ENCODE data around the gene LPP. TPM values are rescaled to one million over a fixed set of nuclear protein-coding genes. Genes with fewer than 3 reads are reported as not detected.

Gene LPP
- total and polyA plus RNA-seq, 2 of the 4 experiments (the other 2 are of a cell fraction) = 16.0 to 130 TPM

- in situ Hi-C loops (cut with MboI; ENCODE audit: low sequenced_read_pairs) (no loop called here), dilution Hi-C loops (cut with HindIII; ENCODE audit: low sequenced_read_pairs, unreplicated experiment) (no loop called here), intact Hi-C loops (cut with micrococcal nuclease) (no loop called here)
- Histone ChIP-seq H4K91ac (ENCODE audit: insufficient read depth, low read depth, low read length) (no peak overlapping the region), H3K14ac (replicated peaks; ENCODE audit: low read depth, low read length) (no peak overlapping the region), H3K79me1 (ENCODE audit: low read depth in 1 of 2, low read length in 2 of 2) (peaks cover 35 to 80% of the 10 kb centered on the region in 2 experiments), H3K23ac (ENCODE audit: low read depth, low read length) (no peak overlapping the region), H2BK20ac (ENCODE audit: low read depth, low read length) (no peak overlapping the region), H3K4ac (ENCODE audit: low read depth, low read length) (no peak overlapping the region), H3K9me1 (ENCODE audit: insufficient read depth, low read length) (peaks cover 13% of the 10 kb centered on the region), H2AK5ac (ENCODE audit: low read depth, low read length) (no peak overlapping the region), H3K4me3 (ENCODE audit: insufficient read depth, low read depth, low read length) (no peak overlapping the region), H3K18ac (ENCODE audit: low read depth, low read length) (no peak overlapping the region), H3K4me1 (ENCODE audit: control insufficient read depth, insufficient read depth, low read length) (peaks cover 9% of the 10 kb centered on the region), H3K27ac (ENCODE audit: insufficient read depth, low read length) (no peak overlapping the region), H3K56ac (ENCODE audit: extremely low read depth, insufficient read depth, low read length) (no peak overlapping the region), H3K27me3 (ENCODE audit: control insufficient read depth, insufficient read depth, low read length) (no peaks in the 10 kb centered on the region), H3K36me3 (ENCODE audit: control insufficient read depth, insufficient read depth, low read length) (peaks cover 2% of the 10 kb centered on the region; the same call in 1 of the 2 replicates), H4K8ac (ENCODE audit: low read depth in 2 of 2, low read length in 2 of 2) (no peak overlapping the region), H2BK5ac (ENCODE audit: low read depth, low read length, poor library complexity, severe bottlenecking) (no peak overlapping the region), H2BK15ac (ENCODE audit: low read depth, low read length) (no peak overlapping the region), H4K5ac (ENCODE audit: low read depth, low read length) (no peak overlapping the region), H3K9me3 (ENCODE audit: control insufficient read depth, insufficient read depth, low read length) (no peaks in the 10 kb centered on the region), H3K4me2 (ENCODE audit: low read depth, low read length) (no peak overlapping the region), H2AFZ (replicated peaks; ENCODE audit: low read length, poor library complexity) (no peak overlapping the region), H4K20me1 (ENCODE audit: insufficient read depth, low read length) (peaks cover 39% of the 10 kb centered on the region), H2AK9ac (replicated peaks; ENCODE audit: low read depth, low read length, poor library complexity) (no peak overlapping the region), H3K9ac (ENCODE audit: low read depth, low read length) (no peak overlapping the region), H2BK120ac (ENCODE audit: low read depth, low read length) (no peak overlapping the region)
- DNase-seq (no peak), ATAC-seq (ENCODE audit: low read depth) (no peak)
- ChIA-PET CTCF (no interaction called here), POLR2A (ENCODE audit: unreplicated experiment) (no interaction called here)
- TF ChIP-seq MAFK (IDR thresholded peaks at IDR 0.05; ENCODE audit: low read depth, low read length) (no peak), CHD1 (IDR thresholded peaks at IDR 0.05; ENCODE audit: low read depth, low read length) (no peak), CTCF (conservative IDR thresholded peaks at IDR 0.05; ENCODE audit: low read depth, low read length) (no peak), RFX5 (IDR thresholded peaks at IDR 0.05; ENCODE audit: low read depth, low read length) (no peak), FOS (IDR thresholded peaks at IDR 0.05; ENCODE audit: low read depth, low read length) (no peak), CEBPB (IDR thresholded peaks at IDR 0.05; ENCODE audit: low read depth, low read length) (no peak), BHLHE40 (IDR thresholded peaks at IDR 0.05; ENCODE audit: low read depth, low read length) (no peak), RCOR1 (IDR thresholded peaks at IDR 0.05; ENCODE audit: insufficient replicate concordance, low read length) (no peak), USF2 (IDR thresholded peaks at IDR 0.05; ENCODE audit: low read depth, low read length) (no peak), MXI1 (IDR thresholded peaks at IDR 0.05; ENCODE audit: borderline replicate concordance, low read depth, low read length) (no peak), SMC3 (IDR thresholded peaks at IDR 0.05; ENCODE audit: low read depth, low read length) (no peak), ELK1 (IDR thresholded peaks at IDR 0.05; ENCODE audit: borderline replicate concordance, low read depth, low read length) (no peak), POLR2A (IDR thresholded peaks at IDR 0.05; ENCODE audit: low read depth, low read length) (no peak), NFE2L2 (IDR thresholded peaks at IDR 0.05; ENCODE audit: low read depth, low read length) (no peak), RAD21 (IDR thresholded peaks at IDR 0.05; ENCODE audit: low read length) (no peak)
- BruUV-seq (replicated peaks) = no TSS peak
- no CpG with 5 or more reads among the region's 8 CpGs for WGBS, 2 experiments (ENCODE audit: extremely low coverage in 2 of 2, insufficient read length in 1 of 2)
Observed at GRCh38 chr3:188390775-188391443, 237.0 kb downstream of the LPP start.
